Astrocyte of the hippocampus (primary cell): ENCODE data around the gene HOXC12.

ENCODE experiments used
- DNase-seq: peaks from one replicate; pipeline ENCODE4 v3.0.0; 2011; ENCODE audit warnings: low read depth, low spot score

HOXC12 gene

DNA sequence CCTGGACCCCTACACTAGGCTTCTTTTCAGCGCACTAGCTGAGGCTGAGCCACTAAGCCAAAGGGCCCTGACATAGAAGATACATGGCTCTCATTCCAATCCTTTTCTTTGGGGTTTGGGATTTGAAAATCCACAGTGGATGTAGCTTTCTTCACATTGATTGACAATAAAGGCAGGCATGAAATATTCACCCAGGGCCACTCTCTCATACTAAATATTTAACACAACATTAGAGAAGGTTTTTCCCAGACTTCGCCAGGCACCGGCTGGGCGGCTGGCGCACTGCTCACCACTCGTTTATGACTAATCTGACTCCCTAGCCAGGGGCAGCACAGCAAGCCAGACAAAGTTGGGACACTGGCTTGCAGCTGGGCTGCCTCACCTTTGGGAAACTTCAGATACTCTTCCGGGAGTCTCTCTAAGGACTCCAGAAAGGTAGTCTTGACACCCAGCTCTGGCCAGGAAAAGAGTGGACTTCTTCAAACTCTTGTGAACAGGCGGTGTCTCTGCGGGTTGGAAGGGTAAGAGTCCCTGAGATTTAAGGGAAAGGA, 17.5 kb downstream of the HOXC12 start:
- no peak for DNase-seq

DNA sequence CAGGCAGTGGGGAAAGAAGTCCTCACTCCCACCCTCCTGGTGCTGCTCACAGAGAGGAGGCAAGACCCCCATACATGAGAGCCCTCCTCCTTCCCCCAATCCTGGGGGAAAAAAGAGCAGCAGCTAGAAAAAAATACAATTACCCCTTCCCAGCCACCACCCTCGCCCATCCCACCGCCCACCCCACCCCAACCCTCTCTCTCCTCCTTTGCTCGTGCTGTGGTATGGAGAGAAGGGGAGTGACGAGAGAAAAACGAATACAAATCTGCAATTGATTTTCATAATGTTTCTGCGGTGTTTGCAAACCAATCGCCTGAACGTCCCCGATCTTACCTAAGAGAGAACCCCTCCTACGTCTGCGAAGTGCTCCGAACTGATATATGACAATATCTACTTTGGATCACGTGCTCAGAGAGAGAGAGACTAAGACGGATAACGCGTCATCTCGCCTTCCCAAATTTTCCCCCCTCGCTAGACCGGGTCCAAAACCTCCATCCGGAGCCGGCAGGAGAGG, 18.1 kb downstream of the HOXC12 start, which contains the start of gene HOXC11:
Gene HOXC11, plus strand, starts transcription at position 405 of the 514 bp plus-strand sequence. CDS start 116 bp downstream, outside the sequence.
- no peak for DNase-seq

DNA sequence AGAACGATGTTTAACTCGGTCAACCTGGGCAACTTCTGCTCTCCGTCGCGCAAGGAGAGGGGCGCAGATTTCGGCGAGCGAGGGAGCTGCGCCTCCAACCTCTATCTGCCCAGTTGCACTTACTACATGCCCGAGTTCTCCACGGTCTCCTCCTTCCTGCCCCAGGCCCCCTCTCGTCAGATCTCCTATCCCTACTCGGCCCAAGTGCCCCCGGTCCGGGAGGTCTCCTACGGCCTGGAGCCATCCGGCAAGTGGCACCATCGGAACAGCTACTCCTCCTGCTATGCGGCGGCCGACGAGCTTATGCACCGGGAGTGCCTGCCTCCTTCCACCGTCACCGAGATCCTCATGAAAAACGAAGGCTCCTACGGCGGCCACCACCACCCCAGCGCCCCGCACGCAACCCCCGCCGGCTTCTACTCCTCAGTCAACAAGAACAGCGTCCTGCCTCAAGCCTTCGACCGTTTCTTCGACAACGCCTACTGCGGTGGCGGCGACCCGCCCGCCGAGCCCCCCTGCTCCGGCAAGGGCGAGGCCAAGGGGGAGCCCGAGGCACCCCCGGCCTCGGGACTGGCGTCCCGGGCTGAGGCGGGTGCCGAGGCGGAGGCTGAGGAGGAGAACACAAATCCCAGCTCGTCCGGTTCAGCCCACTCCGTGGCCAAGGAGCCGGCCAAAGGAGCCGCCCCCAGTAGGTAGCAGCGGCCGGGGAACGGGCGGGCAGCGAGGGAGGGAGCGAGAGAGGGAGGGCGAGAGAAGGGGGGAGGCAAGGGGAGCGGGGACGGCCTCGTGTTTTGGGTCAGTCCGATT, 18.7 kb downstream of the HOXC12 start:
- DNase-seq = no peak

- no peak for DNase-seq
These were observed 19.7 kb downstream of the HOXC12 start, which contains the start of gene HOTAIR for GRCh38 chr12:53974084-53975063. HOTAIR (minus strand) TSS chr12:53974954.

DNA sequence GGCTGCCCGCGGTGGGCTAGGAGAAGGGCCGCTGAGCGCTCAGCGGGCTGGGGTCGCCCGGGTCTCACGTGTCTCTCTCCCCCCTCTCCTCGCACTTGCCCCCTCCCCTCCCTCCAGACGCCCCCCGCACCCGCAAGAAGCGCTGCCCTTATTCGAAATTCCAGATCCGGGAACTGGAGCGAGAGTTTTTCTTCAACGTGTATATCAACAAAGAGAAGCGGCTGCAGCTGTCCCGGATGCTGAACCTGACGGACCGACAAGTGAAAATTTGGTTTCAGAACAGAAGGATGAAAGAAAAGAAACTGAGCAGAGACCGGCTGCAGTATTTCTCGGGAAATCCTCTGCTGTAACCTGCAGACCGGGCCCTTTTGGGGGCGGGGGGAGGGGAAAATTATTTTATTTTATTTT, 20.4 kb downstream of the HOXC12 start:
- no peak for DNase-seq

DNA sequence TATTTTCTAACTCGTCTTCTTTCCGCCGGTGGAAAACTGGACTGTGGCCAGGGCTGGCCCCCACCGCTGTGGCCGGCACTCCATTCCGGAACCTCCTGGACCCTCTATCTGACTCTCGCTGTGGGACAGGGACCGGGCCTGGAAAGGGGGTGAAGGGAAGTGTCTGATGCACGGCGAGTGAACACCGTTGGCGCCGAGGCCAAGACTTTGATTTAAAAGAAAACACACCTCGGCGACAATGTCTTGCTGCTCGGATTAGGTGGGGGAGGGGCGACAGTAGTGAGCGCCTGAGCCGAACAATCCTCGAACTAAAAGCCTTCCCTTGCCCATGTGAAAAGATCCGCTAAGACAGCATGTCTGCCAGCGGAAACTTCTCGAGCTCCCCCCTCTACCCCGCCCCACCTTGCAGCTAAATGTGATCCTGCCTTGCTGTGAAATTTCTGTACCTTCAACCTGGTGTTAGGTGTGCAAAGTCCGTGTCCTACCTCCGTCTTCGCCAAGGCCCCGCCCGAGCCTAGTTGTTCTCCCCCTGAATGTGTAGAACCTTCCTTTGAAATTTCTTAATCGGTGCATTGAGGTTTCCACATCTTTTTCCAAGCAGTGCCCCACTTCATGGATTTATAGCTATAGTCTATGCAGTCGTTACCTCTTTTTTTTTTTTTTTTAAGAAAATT, 20.9 kb downstream of the HOXC12 start:
- DNase-seq = no peak

DNA sequence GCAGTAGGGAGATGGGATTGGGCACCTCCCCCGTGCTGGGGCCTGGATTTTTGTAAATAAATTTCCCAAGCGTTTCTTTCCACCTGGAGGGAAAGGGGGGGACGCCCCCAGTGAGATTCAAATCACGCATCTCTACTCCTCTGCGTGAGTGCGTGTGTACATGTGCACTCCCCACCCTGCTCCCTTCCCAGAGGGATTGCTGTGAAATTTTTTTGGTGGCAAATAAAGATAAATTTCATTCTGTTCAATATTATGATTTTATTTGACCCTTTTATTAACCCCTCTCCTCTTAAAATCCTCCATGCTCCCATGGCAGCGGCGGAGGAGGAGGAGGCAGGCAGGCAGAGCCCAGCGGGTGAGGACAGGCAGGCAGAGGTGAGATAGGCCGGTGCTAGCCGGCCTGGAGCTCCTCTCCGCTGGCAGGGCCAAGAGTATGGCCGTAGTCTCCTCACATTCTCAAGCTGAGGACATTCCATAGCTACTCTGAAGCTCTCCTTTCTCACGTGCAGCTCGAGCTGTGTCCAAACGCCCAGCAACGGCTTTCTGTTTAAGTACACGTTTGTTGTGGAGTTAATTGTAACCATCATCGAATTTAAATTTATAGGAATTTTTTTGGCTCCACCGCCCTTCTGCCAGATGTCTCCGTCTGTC, 21.6 kb downstream of the HOXC12 start:
- no peak for DNase-seq

- DNase-seq = no peak
These were observed 22.3 kb downstream of the HOXC12 start for GRCh38 chr12:53976823-53977595.

DNA sequence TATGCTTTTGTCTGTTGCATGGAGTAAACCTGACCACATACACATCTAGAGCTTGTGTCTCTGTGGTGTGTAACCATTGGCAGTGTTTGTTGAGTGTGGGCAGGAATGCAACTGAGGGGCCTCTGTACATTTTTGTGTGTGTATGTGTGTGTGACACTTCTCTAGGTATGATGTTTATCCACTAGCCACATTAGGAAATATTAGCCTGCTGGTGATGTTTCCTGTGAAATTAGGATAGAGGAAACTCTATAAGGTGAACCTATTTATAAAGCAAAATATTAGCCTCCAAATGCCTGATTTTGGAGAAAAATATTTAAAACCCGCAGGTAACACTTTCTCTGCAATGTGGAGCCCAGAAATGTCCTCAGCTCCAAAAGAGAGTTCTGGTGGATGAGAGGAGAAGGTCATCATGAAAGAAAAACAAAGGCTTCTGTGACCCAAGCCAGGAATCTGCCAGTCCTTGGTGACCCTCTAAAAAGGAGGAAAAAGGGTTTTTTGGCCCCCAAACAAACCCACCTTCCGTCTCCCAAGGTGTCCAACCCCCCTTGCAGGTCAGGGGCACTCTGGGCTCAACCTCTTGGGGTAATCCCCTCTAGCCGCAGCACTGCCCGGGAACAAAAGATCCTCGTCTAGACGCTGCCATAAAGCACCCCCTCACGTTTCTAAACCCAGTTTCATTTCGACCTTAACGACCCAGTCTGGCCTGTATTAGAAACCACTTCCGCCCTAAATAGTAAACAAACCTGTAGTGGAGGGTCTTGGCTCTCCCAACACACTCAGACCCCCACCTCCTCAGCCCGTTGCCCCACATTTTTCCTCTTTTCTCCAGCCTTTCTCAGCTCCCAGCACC, 23.1 kb downstream of the HOXC12 start:
- no peak for DNase-seq

DNA sequence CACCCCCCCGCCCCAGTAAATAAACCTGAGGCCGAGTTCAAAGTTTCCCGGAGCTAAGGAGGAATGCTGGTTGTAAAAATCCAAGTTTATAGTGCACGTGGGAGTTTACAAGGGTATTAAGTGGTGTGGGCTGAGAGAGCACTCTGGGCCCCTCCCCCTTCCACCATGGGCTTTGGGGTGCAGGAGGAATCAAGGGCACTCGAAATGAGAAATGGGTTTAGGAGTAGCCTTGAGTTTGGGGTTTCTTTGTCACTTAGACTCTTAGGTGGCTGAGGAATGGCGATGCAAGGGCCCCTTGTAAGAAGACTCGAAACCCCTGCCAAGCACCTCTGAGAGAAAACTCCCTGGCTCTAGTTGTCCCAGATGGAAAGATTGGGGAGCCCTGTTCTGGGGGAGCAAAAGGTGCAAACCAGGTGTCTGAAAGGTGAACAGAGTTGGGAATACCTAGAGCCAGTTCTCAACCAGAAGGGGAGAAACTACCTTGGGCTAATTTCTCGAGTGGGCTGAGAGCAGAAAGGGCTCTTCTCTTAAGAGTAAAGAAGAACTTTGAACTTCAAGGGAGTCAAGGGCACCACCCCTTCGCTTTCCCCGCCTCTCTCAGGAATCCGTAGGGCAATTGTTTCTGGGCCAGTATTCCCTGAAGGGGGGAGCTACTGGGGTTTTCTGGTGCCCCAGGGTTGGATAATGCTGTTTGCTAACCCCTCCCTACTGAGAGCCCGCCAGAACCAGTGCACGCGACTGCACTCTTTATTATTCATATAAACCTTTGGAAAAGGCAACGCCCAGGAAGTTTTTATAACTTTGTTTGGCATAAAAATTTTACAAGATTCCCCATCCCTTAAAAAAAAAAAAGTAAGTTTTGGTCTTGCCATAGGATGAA, 24.0 kb downstream of the HOXC12 start:
- no peak for DNase-seq

DNA sequence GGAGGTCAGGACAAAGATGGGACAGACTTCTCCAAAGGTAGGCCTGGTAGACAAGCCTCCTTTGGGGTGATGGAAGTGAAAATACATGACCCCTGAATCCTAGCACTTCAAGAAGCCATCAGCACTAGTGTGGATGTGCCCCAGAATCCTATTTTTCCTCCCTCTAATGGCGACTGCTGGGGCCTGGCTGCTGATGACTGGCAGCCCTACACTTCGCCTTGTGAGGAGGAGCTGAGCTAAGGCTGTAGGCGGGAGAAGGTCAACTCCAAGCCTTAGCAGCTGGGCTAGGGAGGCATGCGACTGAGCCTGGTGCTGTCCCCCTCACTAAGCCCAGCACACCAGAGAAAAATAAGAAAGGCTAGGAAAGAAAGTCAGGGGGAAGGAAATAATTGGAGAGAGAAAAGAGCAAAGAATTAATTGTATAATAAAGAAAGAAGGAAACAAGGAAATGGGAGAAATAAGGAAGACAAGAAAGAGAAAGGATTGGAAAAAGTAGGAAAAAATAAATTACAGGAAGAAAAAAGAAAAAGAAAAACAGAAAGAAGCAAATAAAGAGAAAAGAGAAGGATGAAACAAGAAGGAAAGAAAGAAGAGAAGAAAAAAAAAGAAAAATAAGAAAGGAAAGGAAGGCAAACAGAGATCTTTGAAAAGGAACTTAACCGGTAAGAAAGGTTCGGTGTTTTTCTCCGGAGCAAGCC, 25.6 kb downstream of the HOXC12 start:
- DNase-seq = no peak

- DNase-seq = no peak
These were observed 26.2 kb downstream of the HOXC12 start for GRCh38 chr12:53980802-53981496.

- DNase-seq = no peak
These were observed 27.2 kb downstream of the HOXC12 start for GRCh38 chr12:53981634-53982565.

- no peak for DNase-seq
These were observed 28.2 kb downstream of the HOXC12 start for GRCh38 chr12:53982648-53983567.

- no peak for DNase-seq
These were observed 28.9 kb downstream of the HOXC12 start for GRCh38 chr12:53983568-53983949.
